ENCODE measurements around the gene ACAN. TPM values are rescaled to one million over a fixed set of nuclear protein-coding genes. Genes with fewer than 3 reads are reported as not detected.

Gene ACAN
- total RNA-seq, 1 experiment from 2014 or later: not detected

DNA sequence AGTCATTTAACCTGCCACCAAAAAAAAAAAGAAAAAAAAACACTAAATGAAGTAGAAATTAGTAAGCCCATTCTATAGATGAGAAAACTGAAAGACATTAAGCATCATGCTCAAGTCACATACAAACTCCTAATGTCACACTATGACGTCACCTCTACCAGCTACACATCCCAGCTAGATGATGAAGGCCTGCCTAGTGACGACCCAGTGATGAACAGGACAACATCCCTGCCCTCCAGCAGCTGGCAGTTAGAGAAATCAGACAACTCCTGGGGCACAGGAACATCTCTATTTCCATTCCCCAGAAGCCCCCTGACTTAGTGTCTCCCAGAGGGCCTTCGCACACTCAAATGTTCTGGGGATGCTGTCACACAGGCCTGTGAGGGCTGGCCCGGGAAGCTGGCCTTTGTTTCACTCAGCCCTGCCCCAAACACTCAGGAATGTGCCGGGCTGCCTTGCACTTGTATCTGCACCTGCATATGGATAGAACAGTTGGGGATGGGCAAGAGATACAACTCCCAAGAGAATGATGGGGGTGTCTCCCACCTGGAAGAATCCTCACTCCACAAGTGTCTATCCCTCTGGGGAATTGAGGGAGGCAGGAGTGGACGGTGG, 99.1 kb downstream of the ACAN start:
- Mint-ChIP-seq H3K27ac (ENCODE audit: unreplicated experiment) (no peak overlapping the region), H3K9me3 (ENCODE audit: low read depth, unreplicated experiment) (no peaks in the 10 kb centered on the region), H3K27me3 (ENCODE audit: unreplicated experiment) (no peaks in the 10 kb centered on the region), H3K4me1 (ENCODE audit: low read depth, unreplicated experiment) (peaks cover 23% of the 10 kb centered on the region), H3K4me3 (ENCODE audit: low read depth, unreplicated experiment) (no peak overlapping the region), H3K36me3 (ENCODE audit: insufficient read depth, unreplicated experiment) (no peaks in the 10 kb centered on the region)
- TF ChIP-seq, protein P1, sequence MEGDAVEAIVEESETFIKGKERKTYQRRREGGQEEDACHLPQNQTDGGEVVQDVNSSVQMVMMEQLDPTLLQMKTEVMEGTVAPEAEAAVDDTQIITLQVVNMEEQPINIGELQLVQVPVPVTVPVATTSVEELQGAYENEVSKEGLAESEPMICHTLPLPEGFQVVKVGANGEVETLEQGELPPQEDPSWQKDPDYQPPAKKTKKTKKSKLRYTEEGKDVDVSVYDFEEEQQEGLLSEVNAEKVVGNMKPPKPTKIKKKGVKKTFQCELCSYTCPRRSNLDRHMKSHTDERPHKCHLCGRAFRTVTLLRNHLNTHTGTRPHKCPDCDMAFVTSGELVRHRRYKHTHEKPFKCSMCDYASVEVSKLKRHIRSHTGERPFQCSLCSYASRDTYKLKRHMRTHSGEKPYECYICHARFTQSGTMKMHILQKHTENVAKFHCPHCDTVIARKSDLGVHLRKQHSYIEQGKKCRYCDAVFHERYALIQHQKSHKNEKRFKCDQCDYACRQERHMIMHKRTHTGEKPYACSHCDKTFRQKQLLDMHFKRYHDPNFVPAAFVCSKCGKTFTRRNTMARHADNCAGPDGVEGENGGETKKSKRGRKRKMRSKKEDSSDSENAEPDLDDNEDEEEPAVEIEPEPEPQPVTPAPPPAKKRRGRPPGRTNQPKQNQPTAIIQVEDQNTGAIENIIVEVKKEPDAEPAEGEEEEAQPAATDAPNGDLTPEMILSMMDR (IDR thresholded peaks at IDR 0.05; ENCODE audit: unreplicated experiment): no peak
- intact Hi-C loops (cut with micrococcal nuclease; ENCODE audit: unreplicated experiment): no loop called here
- CTCF ChIA-PET: interaction anchor here (0.6 to 0.7 kb wide), 2 partner anchors 22 to 408 kb away, joined by 3 read pairs; no protein-coding TSS in a partner anchor
- no peak for DNase-seq
- no TSS peak for BruUV-seq (replicated peaks)

DNA sequence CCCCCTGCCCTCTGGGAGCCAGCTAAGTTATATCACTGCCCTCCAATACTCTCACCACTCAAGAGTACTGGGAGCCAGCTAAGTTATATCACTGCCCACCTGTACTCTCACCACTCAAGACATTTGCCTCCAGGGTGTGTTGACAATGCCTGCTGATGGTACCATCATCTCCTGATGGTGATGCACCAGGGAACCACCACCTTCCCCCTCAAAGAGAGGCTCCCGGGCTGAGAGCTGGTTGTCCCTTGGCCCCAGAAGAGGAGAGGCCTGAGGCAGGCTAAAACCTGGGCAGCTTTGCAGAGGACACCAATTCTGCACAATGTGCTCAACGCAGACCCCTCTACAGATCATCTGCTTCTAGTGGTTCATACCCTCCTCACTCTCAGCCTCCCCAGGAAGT, 99.6 kb downstream of the ACAN start:
- CTCF ChIA-PET: no interaction called here
- Mint-ChIP-seq H3K36me3 (ENCODE audit: insufficient read depth, unreplicated experiment) (no peaks in the 10 kb centered on the region), H3K4me3 (ENCODE audit: low read depth, unreplicated experiment) (no peak overlapping the region), H3K27ac (ENCODE audit: unreplicated experiment) (no peak overlapping the region), H3K27me3 (ENCODE audit: unreplicated experiment) (no peaks in the 10 kb centered on the region), H3K9me3 (ENCODE audit: low read depth, unreplicated experiment) (no peaks in the 10 kb centered on the region), H3K4me1 (ENCODE audit: low read depth, unreplicated experiment) (peaks cover 23% of the 10 kb centered on the region)
- no TSS peak for BruUV-seq (replicated peaks)
- TF ChIP-seq, protein P1 (IDR thresholded peaks at IDR 0.05; ENCODE audit: unreplicated experiment): no peak
- intact Hi-C loops (cut with micrococcal nuclease; ENCODE audit: unreplicated experiment): no loop called here
- DNase-seq: no peak

DNA sequence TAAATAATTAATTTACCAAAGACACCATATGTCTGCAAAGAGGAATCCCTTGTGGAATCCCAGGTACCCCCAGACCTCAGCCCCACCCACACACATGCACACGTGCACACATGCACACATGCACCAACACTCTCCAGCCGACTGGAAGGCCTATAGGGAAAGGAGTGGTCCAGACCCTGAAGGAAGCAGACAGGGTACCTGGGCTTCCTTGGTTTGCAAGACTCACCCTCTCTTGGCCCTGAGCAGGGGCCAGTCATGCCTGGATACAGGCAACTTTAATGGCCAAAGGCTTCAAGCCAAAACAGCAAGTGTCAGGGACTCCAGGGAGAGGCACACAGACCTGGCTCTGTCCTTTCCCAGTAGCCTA, 101.0 kb downstream of the ACAN start:
- intact Hi-C loops (cut with micrococcal nuclease; ENCODE audit: unreplicated experiment): loop anchor here (1.0 kb wide), 1 partner anchor 113 kb away; no protein-coding TSS in a partner anchor
- no peaks in the 10 kb centered on the region for H3K36me3 Mint-ChIP-seq (ENCODE audit: insufficient read depth, unreplicated experiment)
- no peak for DNase-seq
- H3K27ac Mint-ChIP-seq (ENCODE audit: unreplicated experiment): no peak overlapping the region
- peaks cover 23% of the 10 kb centered on the region for H3K4me1 Mint-ChIP-seq (ENCODE audit: low read depth, unreplicated experiment)
- no peak overlapping the region for H3K4me3 Mint-ChIP-seq (ENCODE audit: low read depth, unreplicated experiment)
- TF ChIP-seq, protein P1 (IDR thresholded peaks at IDR 0.05; ENCODE audit: unreplicated experiment): no peak
- BruUV-seq (replicated peaks): no TSS peak
- no peaks in the 10 kb centered on the region for H3K27me3 Mint-ChIP-seq (ENCODE audit: unreplicated experiment)
- H3K9me3 Mint-ChIP-seq (ENCODE audit: low read depth, unreplicated experiment): no peaks in the 10 kb centered on the region
- CTCF ChIA-PET: interaction anchor here (1.0 to 1.7 kb wide), 15 partner anchors 9 to 340 kb away, joined by 3 to 43 read pairs (median 6); partner anchors contain the start of genes ABHD2, FANCI and HAPLN3

DNA sequence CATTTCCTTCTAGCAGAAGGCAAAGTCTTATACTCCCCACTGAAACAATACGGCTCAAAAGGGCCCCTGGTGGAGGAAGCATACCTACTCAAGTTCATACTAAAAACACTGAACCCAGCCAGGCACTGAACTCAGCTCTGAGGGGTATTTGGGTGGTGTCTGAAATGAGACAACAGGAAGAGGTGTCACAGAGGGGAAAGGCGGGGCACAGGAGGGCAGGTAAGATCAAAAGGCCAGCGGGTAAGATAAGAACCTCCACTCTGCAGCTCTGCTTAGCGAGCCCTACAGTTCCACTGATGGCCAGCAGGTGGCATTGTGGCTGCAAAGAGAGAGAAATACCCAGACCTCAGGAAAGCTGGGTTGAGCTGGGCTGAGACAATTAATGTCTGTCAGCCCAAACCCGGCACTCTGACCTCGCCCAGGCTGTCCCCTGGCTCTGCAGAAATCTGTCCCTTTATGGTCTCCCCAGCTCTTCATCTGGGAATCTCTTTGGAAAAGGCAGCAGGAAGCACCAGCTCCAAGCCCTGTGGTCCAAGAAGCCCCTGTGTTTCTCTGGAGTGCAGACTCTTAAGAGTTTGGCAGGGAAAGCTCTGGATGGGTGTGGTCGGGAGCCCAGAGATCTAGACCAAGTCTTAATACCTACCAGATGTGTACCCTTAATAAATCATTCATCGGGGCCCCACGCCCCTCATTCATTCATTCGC, 101.5 kb downstream of the ACAN start:
- no TSS peak for BruUV-seq (replicated peaks)
- H3K4me1 Mint-ChIP-seq (ENCODE audit: low read depth, unreplicated experiment): peaks cover 23% of the 10 kb centered on the region
- H3K27ac Mint-ChIP-seq (ENCODE audit: unreplicated experiment): no peak overlapping the region
- H3K36me3 Mint-ChIP-seq (ENCODE audit: insufficient read depth, unreplicated experiment): no peaks in the 10 kb centered on the region
- H3K4me3 Mint-ChIP-seq (ENCODE audit: low read depth, unreplicated experiment): no peak overlapping the region
- TF ChIP-seq, protein P1 (IDR thresholded peaks at IDR 0.05; ENCODE audit: unreplicated experiment): peak; percentile 99
- intact Hi-C loops (cut with micrococcal nuclease; ENCODE audit: unreplicated experiment): loop anchor here (1.0 kb wide), 1 partner anchor 113 kb away; no protein-coding TSS in a partner anchor
- H3K27me3 Mint-ChIP-seq (ENCODE audit: unreplicated experiment): no peaks in the 10 kb centered on the region
- no peaks in the 10 kb centered on the region for H3K9me3 Mint-ChIP-seq (ENCODE audit: low read depth, unreplicated experiment)
- DNase-seq: peak; percentile 89
- CTCF ChIA-PET: interaction anchor here (0.7 to 1.7 kb wide), 20 partner anchors 9 to 339 kb away, joined by 3 to 43 read pairs (median 4); partner anchors contain the start of genes ABHD2, FANCI, HAPLN3 and MFGE8

All from Calu3 (cell line).